ENCODE data around the gene FAM20B.

GRCh38 chr1:179025975-179026812, 500 bp downstream of the FAM20B start:
- TF ChIP-seq CTCF (IDR thresholded peaks at IDR 0.05) (no peak), EP300 (IDR thresholded peaks at IDR 0.05) (no peak), POLR2AphosphoS5 (IDR thresholded peaks at IDR 0.05) (peak in 2 of 4 donors; percentile 62 to 70), POLR2A (IDR thresholded peaks at IDR 0.05) (no peak)

All from sigmoid colon (tissue), 4 donors.